Neural progenitor cell (in vitro differentiated cells): ENCODE measurements around the gene FH.

ENCODE experiments used
- CTCF ChIP-seq: fragments of 200-600 bp; sonication (generic); IDR thresholded peaks from 2 replicates; pipeline ENCODE4 v1.5.1; 2017; ENCODE audit warnings: antibody characterized with exemption, mild to moderate bottlenecking
- EZH2 ChIP-seq: fragments of 200-600 bp; sonication (generic); IDR thresholded peaks from 2 replicates; pipeline ENCODE4 v1.6.1; 2017; ENCODE audit warnings: antibody characterized with exemption, mild to moderate bottlenecking, moderate library complexity
- EZH2phosphoT487 ChIP-seq: fragments of 200-600 bp; sonication (generic); IDR thresholded peaks from 2 replicates; pipeline ENCODE4 v1.6.1; 2017; ENCODE audit warnings: antibody characterized with exemption

GRCh38 chr1:241542199-241542907 is 22.8 kb upstream of the FH start:
- TF ChIP-seq EZH2phosphoT487 = no peak
- TF ChIP-seq EZH2 = no peak
- TF ChIP-seq CTCF = no peak
